ENCODE measurements around the gene GNMT.

GRCh38 chr6:42963179-42963854, 2.8 kb downstream of the GNMT start:
- TF ChIP-seq CTCF (IDR thresholded peaks at IDR 0.05) = no peak
- no peak for TF ChIP-seq POLR2A (IDR thresholded peaks at IDR 0.05)

Measured in lower leg skin (tissue), 3 donors.